Keratinocyte (primary cell): ENCODE results near the gene HOXD13. TPM values are rescaled to one million over a fixed set of nuclear protein-coding genes. Genes with fewer than 3 reads are reported as not detected.

Experiments
- DNase-seq: peaks from one replicate; pipeline ENCODE4 v3.0.0-alpha.2; 2011; ENCODE audit warnings: low read depth, missing footprints, low spot score
- FAIRE-seq: peaks from 2 replicates; lab custom pipeline; 2011; peaks lifted over from hg19 to GRCh38; lab: Jason Lieb, UNC
- H2AFZ ChIP-seq: 2 replicates; pipeline ENCODE4 v1.6.0; 2012; ENCODE audit warnings: low read length, control low read depth, inconsistent platforms; ENCODE audit not compliant: control insufficient read depth
- H3K27ac ChIP-seq: 2 replicates; pipeline ENCODE4 v1.5.1; 2011; ENCODE audit warnings: low read length; ENCODE audit not compliant: control insufficient read depth, insufficient read depth
- H3K27me3 ChIP-seq: 3 replicates; pipeline ENCODE4 v1.6.0; 2011; ENCODE audit warnings: low read length; ENCODE audit not compliant: control insufficient read depth, insufficient read depth; ENCODE audit errors: extremely low read depth
- H3K36me3 ChIP-seq, 2 experiments: 2 replicates in 1 of 2; 3 replicates in 1 of 2; pipeline ENCODE4 v1.5.1; 2011; ENCODE audit warnings: low read length in 2 of 2, mild to moderate bottlenecking in 1 of 2; ENCODE audit not compliant: control insufficient read depth in 2 of 2, insufficient read depth in 2 of 2; ENCODE audit errors: extremely low read depth in 1 of 2
- H3K4me1 ChIP-seq: 3 replicates; pipeline ENCODE4 v1.5.1; 2011; ENCODE audit warnings: low read length; ENCODE audit not compliant: control insufficient read depth, insufficient read depth; ENCODE audit errors: extremely low read depth
- H3K4me2 ChIP-seq: 3 replicates; pipeline ENCODE4 v1.6.0; 2011; ENCODE audit warnings: low read depth, low read length; ENCODE audit not compliant: control insufficient read depth, insufficient read depth; ENCODE audit errors: extremely low read depth
- H3K4me3 ChIP-seq, 3 experiments: fragments of 200-600 bp in 1 of 3; sonication (generic) in 1 of 3; 2 replicates in 2 of 3; 3 replicates in 1 of 3; pipeline ENCODE4 v1.5.1; 2011 to 2016; ENCODE audit warnings: low read length in 3 of 3, mild to moderate bottlenecking in 3 of 3, control low read depth in 2 of 3, inconsistent platforms in 1 of 3, low read depth in 1 of 3, mixed read lengths in 1 of 3, mixed run types in 1 of 3, moderate library complexity in 1 of 3; ENCODE audit not compliant: control insufficient read depth in 2 of 3, insufficient read depth in 2 of 3; ENCODE audit errors: extremely low read depth in 1 of 3
- H3K79me2 ChIP-seq: 2 replicates; pipeline ENCODE4 v1.6.0; 2012; ENCODE audit warnings: low read length; ENCODE audit not compliant: control insufficient read depth, insufficient read depth
- H3K9ac ChIP-seq: 3 replicates; pipeline ENCODE4 v1.6.0; 2011; ENCODE audit warnings: low read length; ENCODE audit not compliant: control insufficient read depth, insufficient read depth; ENCODE audit errors: extremely low read depth
- H3K9me1 ChIP-seq: 3 replicates; pipeline ENCODE4 v1.6.0; 2011; ENCODE audit warnings: low read length; ENCODE audit not compliant: control insufficient read depth, insufficient read depth; ENCODE audit errors: extremely low read depth
- H3K9me3 ChIP-seq: 2 replicates; pipeline ENCODE4 v1.5.1; 2012; ENCODE audit warnings: low read depth, low read length; ENCODE audit not compliant: control insufficient read depth
- H4K20me1 ChIP-seq: 3 replicates; pipeline ENCODE4 v1.6.0; 2011; ENCODE audit warnings: low read length; ENCODE audit not compliant: control insufficient read depth, insufficient read depth; ENCODE audit errors: extremely low read depth
- CTCF ChIP-seq, 3 experiments: IDR thresholded peaks in 1 of 3; conservative IDR thresholded peaks in 1 of 3; optimal IDR thresholded peaks in 1 of 3; 2 replicates in 2 of 3; 3 replicates in 1 of 3; pipeline versions ENCODE3 to v1.5.1; 2011; ENCODE audit warnings: low read length in 3 of 3, mild to moderate bottlenecking in 3 of 3, moderate library complexity in 2 of 3, control low read depth in 1 of 3, inconsistent platforms in 1 of 3; ENCODE audit not compliant: insufficient read depth in 2 of 3; ENCODE audit errors: extremely low read depth in 1 of 3
- EZH2 ChIP-seq: IDR thresholded peaks from one replicate; pipeline ENCODE4 v1.6.1; 2012; ENCODE audit warnings: inconsistent platforms, mild to moderate bottlenecking, low read length, moderate library complexity
- dilution Hi-C: fragments of 300-500 bp; cut with MboI; formaldehyde crosslinking; loops from one replicate; pipeline ENCODE4 v1.7.0; 2020; ENCODE audit warnings: low sequenced_read_pairs; ENCODE audit not compliant: extremely low pct_ligation_motif_present
- polyA plus RNA-seq, 5 experiments: library from polyadenylated mRNA; depleted of rRNA in 3 of 5; stranded (reverse) in 3 of 5; stranded (forward) in 1 of 5; unstranded in 1 of 5; fragments of >200 nt; gene quantifications; 1 replicate in 1 of 5; 2 replicates in 3 of 5; 3 replicates in 1 of 5; pipeline versions ENCODE4 v1.2.1 to v1.2.3, GENCODE V29; 2011 to 2012; ENCODE audit warnings: missing spikeins in 2 of 5, low read depth in 1 of 5, low replicate concordance in 1 of 5

The HOXD13 gene
- polyA plus RNA-seq, 1 donor (not counting 4 experiments of a cell fraction or from before 2014, with no cell fraction given), result not detected

DNA sequence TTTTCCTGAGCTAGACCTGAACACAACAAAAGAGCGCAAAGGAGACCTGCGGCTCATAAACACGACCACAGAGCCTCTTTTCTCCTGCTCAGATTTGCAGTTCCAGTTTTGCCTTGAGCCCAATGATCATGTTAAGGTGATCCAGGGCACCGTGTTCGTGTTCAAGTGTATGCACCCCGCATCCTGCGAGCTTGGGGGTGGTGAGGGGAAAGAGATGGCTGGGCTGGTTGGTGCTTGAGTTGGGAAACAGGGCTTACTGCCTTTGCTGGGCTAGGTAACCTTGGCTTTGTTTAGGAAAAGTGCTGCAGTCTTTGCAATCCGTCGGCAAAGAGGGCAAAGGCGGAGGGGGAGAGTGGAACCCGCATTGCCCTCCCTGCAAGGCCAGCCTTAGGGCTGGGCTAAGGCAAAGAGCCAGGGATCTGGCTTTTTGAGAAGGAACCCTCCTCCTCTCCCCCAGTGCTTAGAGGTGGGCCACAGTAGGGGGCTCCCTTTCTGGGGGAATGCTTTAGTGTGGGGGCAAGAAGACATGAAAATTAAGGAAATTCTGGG is 25.4 kb downstream of the HOXD13 start:
- peaks cover 4% of the 10 kb centered on the region for H3K9me3 ChIP-seq
- H3K4me2 ChIP-seq, result no peak overlapping the region
- peaks cover 97% of the 10 kb centered on the region for H3K27me3 ChIP-seq
- TF ChIP-seq CTCF (optimal IDR thresholded peaks at IDR 0.05 in 1 of 3, IDR thresholded peaks at IDR 0.05 in 1 of 3, conservative IDR thresholded peaks at IDR 0.05 in 1 of 3; ENCODE audit: extremely low read depth in 1 of 3, insufficient read depth in 2 of 3, low read length in 3 of 3), result no peak
- no peak for TF ChIP-seq EZH2
- dilution Hi-C loops, result no loop called here
- FAIRE-seq (no peak), DNase-seq (no peak)
- no peaks in the 10 kb centered on the region for H3K9me1 ChIP-seq
- no peaks in the 10 kb centered on the region for H3K4me1 ChIP-seq
- H3K36me3 ChIP-seq, result no peaks in the 10 kb centered on the region
- H4K20me1 ChIP-seq, result no peaks in the 10 kb centered on the region
- H3K27ac ChIP-seq, result no peak overlapping the region
- H2AFZ ChIP-seq, result no peak overlapping the region
- H3K79me2 ChIP-seq, result no peaks in the 10 kb centered on the region
- no peak overlapping the region for H3K9ac ChIP-seq
- H3K4me3 ChIP-seq, result no peak overlapping the region

GRCh38 chr2:176118601-176119339 is 26.2 kb downstream of the HOXD13 start:
- Histone ChIP-seq H3K9ac (no peak overlapping the region), H3K4me2 (no peak overlapping the region), H3K36me3 (no peaks in the 10 kb centered on the region), H3K27ac (no peak overlapping the region), H3K9me3 (peaks cover 4% of the 10 kb centered on the region), H3K79me2 (no peaks in the 10 kb centered on the region), H3K27me3 (peaks cover 97% of the 10 kb centered on the region), H4K20me1 (no peaks in the 10 kb centered on the region), H3K4me1 (no peaks in the 10 kb centered on the region), H2AFZ (no peak overlapping the region), H3K4me3 (no peak overlapping the region), H3K9me1 (no peaks in the 10 kb centered on the region)
- dilution Hi-C loops, result no loop called here
- peak; percentile 29 to 46 (median 34) for TF ChIP-seq CTCF (optimal IDR thresholded peaks at IDR 0.05 in 1 of 3, IDR thresholded peaks at IDR 0.05 in 1 of 3, conservative IDR thresholded peaks at IDR 0.05 in 1 of 3; ENCODE audit: extremely low read depth in 1 of 3, insufficient read depth in 2 of 3, low read length in 3 of 3)
- peak; percentile 59 for TF ChIP-seq EZH2
- DNase-seq, result no peak
- FAIRE-seq, result no peak
